ENCODE data around the gene MLC1. TPM values are rescaled to one million over a fixed set of nuclear protein-coding genes. Genes with fewer than 3 reads are reported as not detected.

MLC1 gene
- total and polyA plus RNA-seq, 2 donors: 0.48 to 2.4 TPM

- no peak overlapping the region for H3K4me3 ChIP-seq (ENCODE audit: low read length in 2 of 2)
- peaks cover 0 to 3% of the 10 kb centered on the region in 2 donors for H3K9me3 ChIP-seq (ENCODE audit: control insufficient read depth in 2 of 2, insufficient read depth in 1 of 2, low read length in 1 of 2)
- peaks cover 21 to 41% of the 10 kb centered on the region in 2 donors for H3K27me3 ChIP-seq (ENCODE audit: control insufficient read depth in 2 of 2, insufficient read depth in 1 of 2, low read length in 1 of 2)
- DNase-seq (ENCODE audit: low read depth in 6 of 9, low spot score in 9 of 9): no peak
- 97% methylated on average over 19 of the region's 19 CpGs for WGBS
- H3K27ac ChIP-seq (ENCODE audit: low read depth in 1 of 2, low read length in 1 of 2): no peak overlapping the region
- H3K4me1 ChIP-seq (ENCODE audit: control insufficient read depth in 2 of 2, insufficient read depth in 2 of 2, low read length in 2 of 2): no peaks in the 10 kb centered on the region
- H3K36me3 ChIP-seq (ENCODE audit: control insufficient read depth in 2 of 2, insufficient read depth in 2 of 2, low read length in 1 of 2): no peaks in the 10 kb centered on the region
These were observed 22.6 kb downstream of the MLC1 start for GRCh38 chr22:50062509-50063135.

DNA sequence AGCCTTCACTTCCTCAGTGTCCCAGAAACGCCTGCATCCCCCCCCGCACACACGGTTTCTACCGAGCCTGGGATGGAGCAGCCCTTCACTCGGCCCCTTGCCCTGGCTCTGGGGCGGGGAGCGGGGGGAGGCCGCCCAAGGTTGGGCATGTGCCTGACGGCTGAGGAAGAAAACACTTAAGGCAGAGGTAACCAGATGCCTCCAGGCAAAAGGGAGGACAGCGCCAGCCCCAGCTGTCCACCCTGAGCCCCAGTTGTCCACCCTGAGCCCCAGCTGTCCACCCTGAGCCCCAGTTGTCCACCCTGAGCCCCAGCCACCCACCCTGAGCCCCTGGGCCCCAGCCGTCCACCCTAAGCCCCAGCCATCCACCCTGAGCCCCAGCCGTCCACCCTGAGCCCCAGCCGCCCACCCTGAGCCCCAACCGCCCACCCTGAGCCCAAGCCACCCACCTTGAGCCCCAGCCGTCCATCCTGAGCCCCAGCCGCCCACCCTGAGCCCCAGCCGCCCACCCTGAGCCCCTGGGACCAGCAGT lies 23.3 kb downstream of the MLC1 start:
- no peaks in the 10 kb centered on the region for H3K4me1 ChIP-seq (ENCODE audit: control insufficient read depth in 2 of 2, insufficient read depth in 2 of 2, low read length in 2 of 2)
- H3K36me3 ChIP-seq (ENCODE audit: control insufficient read depth in 2 of 2, insufficient read depth in 2 of 2, low read length in 1 of 2): no peaks in the 10 kb centered on the region
- no peak overlapping the region for H3K27ac ChIP-seq (ENCODE audit: low read depth in 1 of 2, low read length in 1 of 2)
- no peak overlapping the region for H3K4me3 ChIP-seq (ENCODE audit: low read length in 2 of 2)
- peaks cover 0 to 3% of the 10 kb centered on the region in 2 donors for H3K9me3 ChIP-seq (ENCODE audit: control insufficient read depth in 2 of 2, insufficient read depth in 1 of 2, low read length in 1 of 2)
- peaks cover 21 to 48% of the 10 kb centered on the region in 2 donors for H3K27me3 ChIP-seq (ENCODE audit: control insufficient read depth in 2 of 2, insufficient read depth in 1 of 2, low read length in 1 of 2)
- 62% methylated on average over 17 of the region's 17 CpGs for WGBS
- DNase-seq (ENCODE audit: low read depth in 6 of 9, low spot score in 9 of 9): no peak

DNA sequence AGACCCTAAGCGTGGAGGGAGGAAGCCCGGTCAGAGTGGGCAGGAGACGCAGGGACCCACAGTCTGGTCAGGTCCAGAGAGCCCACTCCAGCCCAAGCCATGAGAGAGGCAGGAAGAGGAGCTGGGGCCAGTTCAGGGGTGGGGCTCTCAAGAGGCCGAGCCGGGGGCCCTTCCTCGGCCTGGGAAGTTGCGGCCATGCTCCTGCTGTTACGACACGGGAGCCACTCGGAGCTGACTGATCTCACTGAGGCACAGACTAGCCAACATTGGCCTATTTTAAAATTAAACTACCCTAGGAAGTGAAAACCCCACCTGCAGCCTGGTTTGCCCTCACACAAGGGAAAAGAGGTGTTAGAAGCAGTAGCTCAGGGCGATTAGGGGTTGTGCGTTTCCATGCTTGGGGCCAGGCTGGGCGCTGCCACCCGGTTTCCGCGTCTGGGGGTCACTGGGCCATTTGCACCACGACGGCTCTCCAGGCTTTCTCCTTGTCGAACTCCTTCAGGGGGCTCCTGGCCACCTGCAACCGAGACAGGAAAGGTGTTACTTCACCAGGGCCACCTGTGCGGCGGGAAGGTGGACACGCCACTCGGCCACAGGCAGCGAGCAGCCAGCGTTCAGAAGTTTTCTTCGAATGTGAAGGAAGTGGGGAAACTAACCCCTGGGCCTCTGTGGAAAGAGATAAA lies 23.9 kb downstream of the MLC1 start:
- Histone ChIP-seq H3K36me3 (ENCODE audit: control insufficient read depth in 2 of 2, insufficient read depth in 2 of 2, low read length in 1 of 2) (no peaks in the 10 kb centered on the region), H3K27ac (ENCODE audit: low read depth in 1 of 2, low read length in 1 of 2) (no peak overlapping the region), H3K9me3 (ENCODE audit: control insufficient read depth in 2 of 2, insufficient read depth in 1 of 2, low read length in 1 of 2) (peaks cover 0 to 3% of the 10 kb centered on the region in 2 donors), H3K4me1 (ENCODE audit: control insufficient read depth in 2 of 2, insufficient read depth in 2 of 2, low read length in 2 of 2) (no peaks in the 10 kb centered on the region), H3K4me3 (ENCODE audit: low read length in 2 of 2) (no peak overlapping the region), H3K27me3 (ENCODE audit: control insufficient read depth in 2 of 2, insufficient read depth in 1 of 2, low read length in 1 of 2) (peaks cover 27 to 54% of the 10 kb centered on the region in 2 donors)
- DNase-seq (ENCODE audit: low read depth in 6 of 9, low spot score in 9 of 9): no peak
- WGBS: 60% methylated on average over 27 of the region's 27 CpGs

GRCh38 chr22:50060441-50061140 lies 24.6 kb downstream of the MLC1 start:
- H3K9me3 ChIP-seq (ENCODE audit: control insufficient read depth in 2 of 2, insufficient read depth in 1 of 2, low read length in 1 of 2): peaks cover 0 to 3% of the 10 kb centered on the region in 2 donors
- 88% methylated on average over 28 of the region's 28 CpGs for WGBS
- no peak for DNase-seq (ENCODE audit: low read depth in 6 of 9, low spot score in 9 of 9)
- H3K36me3 ChIP-seq (ENCODE audit: control insufficient read depth in 2 of 2, insufficient read depth in 2 of 2, low read length in 1 of 2): no peaks in the 10 kb centered on the region
- no peaks in the 10 kb centered on the region for H3K4me1 ChIP-seq (ENCODE audit: control insufficient read depth in 2 of 2, insufficient read depth in 2 of 2, low read length in 2 of 2)
- H3K27me3 ChIP-seq (ENCODE audit: control insufficient read depth in 2 of 2, insufficient read depth in 1 of 2, low read length in 1 of 2): peaks cover 28 to 57% of the 10 kb centered on the region in 2 donors
- no peak overlapping the region for H3K4me3 ChIP-seq (ENCODE audit: low read length in 2 of 2)
- no peak overlapping the region for H3K27ac ChIP-seq (ENCODE audit: low read depth in 1 of 2, low read length in 1 of 2)

DNA sequence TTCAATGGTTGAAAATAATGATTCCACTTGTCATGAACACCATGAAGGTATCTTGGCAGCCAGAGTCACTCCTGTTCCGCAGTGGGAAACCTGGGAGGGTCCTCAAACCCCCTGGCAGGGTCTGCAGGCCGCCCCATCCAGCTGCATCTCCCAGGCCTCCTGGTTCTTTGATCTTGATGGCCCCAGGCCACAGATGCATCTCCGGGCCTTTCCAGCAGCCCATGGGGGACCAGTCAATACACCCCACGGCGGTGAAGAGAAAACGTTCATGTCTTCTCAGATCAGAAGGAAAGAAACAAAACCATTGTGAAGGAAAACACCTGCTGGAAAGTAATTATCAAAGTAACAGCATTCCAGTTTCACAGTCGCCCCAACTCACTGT lies 25.4 kb downstream of the MLC1 start:
- H3K27ac ChIP-seq (ENCODE audit: low read depth in 1 of 2, low read length in 1 of 2): no peak overlapping the region
- 94% methylated on average over 7 of the region's 7 CpGs for WGBS
- H3K4me1 ChIP-seq (ENCODE audit: control insufficient read depth in 2 of 2, insufficient read depth in 2 of 2, low read length in 2 of 2): no peaks in the 10 kb centered on the region
- no peak overlapping the region for H3K4me3 ChIP-seq (ENCODE audit: low read length in 2 of 2)
- H3K27me3 ChIP-seq (ENCODE audit: control insufficient read depth in 2 of 2, insufficient read depth in 1 of 2, low read length in 1 of 2): peaks cover 28 to 57% of the 10 kb centered on the region in 2 donors
- H3K36me3 ChIP-seq (ENCODE audit: control insufficient read depth in 2 of 2, insufficient read depth in 2 of 2, low read length in 1 of 2): no peaks in the 10 kb centered on the region
- DNase-seq (ENCODE audit: low read depth in 6 of 9, low spot score in 9 of 9): no peak
- peaks cover 0 to 3% of the 10 kb centered on the region in 2 donors for H3K9me3 ChIP-seq (ENCODE audit: control insufficient read depth in 2 of 2, insufficient read depth in 1 of 2, low read length in 1 of 2)

DNA sequence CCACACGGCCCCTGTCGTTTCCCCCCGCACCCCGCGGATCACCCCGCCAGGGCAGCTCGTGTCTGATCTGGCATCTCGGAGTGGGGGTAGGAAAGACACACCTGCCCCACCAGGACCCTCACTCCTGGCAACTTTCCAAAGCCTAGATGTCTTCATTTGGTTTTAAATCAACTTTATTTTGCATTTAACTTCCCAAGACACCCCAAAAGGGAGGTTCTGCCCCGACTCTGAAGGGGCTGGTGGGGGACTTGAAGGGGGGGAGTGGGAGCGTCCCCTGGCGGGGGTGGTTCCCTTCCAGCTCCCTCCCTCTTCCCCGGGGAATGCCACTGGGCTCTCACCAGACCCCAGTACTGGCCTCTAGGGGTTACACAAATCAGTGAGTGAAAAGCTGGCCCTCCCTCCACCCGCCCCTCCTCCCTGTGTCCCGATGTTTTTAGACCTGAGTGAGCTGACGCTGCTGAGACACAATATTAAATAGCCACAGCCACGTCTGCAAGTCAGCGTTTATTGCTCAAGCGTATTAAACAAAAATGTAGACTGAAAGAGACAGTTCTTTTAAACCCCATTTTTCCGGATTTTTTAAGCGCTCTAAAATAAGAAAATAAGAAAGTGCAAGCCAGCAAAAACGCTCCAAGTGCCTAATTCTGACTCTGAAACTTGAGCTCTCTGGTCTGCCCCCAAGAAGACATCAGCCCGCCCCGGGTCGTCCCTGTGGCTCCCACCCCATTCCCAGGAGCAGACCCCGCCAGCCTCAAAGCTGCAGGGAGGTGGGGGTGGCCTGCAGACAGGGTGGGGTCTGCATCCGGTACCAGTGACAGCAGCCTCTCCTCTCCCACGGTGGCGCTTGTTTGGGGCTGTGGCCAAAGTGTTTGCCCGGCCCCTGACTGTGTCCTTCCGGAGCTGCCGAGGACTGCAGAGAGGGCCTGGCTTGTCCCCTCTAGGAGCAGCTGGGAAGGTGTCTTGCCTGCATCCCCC lies 26.0 kb downstream of the MLC1 start:
- no peaks in the 10 kb centered on the region for H3K36me3 ChIP-seq (ENCODE audit: control insufficient read depth in 2 of 2, insufficient read depth in 2 of 2, low read length in 1 of 2)
- WGBS: 56% methylated on average over 31 of the region's 31 CpGs
- peaks cover 28 to 57% of the 10 kb centered on the region in 2 donors for H3K27me3 ChIP-seq (ENCODE audit: control insufficient read depth in 2 of 2, insufficient read depth in 1 of 2, low read length in 1 of 2)
- no peak overlapping the region for H3K27ac ChIP-seq (ENCODE audit: low read depth in 1 of 2, low read length in 1 of 2)
- no peaks in the 10 kb centered on the region for H3K4me1 ChIP-seq (ENCODE audit: control insufficient read depth in 2 of 2, insufficient read depth in 2 of 2, low read length in 2 of 2)
- peaks cover 0 to 3% of the 10 kb centered on the region in 2 donors for H3K9me3 ChIP-seq (ENCODE audit: control insufficient read depth in 2 of 2, insufficient read depth in 1 of 2, low read length in 1 of 2)
- no peak overlapping the region for H3K4me3 ChIP-seq (ENCODE audit: low read length in 2 of 2)
- no peak for DNase-seq (ENCODE audit: low read depth in 6 of 9, low spot score in 9 of 9)

DNA sequence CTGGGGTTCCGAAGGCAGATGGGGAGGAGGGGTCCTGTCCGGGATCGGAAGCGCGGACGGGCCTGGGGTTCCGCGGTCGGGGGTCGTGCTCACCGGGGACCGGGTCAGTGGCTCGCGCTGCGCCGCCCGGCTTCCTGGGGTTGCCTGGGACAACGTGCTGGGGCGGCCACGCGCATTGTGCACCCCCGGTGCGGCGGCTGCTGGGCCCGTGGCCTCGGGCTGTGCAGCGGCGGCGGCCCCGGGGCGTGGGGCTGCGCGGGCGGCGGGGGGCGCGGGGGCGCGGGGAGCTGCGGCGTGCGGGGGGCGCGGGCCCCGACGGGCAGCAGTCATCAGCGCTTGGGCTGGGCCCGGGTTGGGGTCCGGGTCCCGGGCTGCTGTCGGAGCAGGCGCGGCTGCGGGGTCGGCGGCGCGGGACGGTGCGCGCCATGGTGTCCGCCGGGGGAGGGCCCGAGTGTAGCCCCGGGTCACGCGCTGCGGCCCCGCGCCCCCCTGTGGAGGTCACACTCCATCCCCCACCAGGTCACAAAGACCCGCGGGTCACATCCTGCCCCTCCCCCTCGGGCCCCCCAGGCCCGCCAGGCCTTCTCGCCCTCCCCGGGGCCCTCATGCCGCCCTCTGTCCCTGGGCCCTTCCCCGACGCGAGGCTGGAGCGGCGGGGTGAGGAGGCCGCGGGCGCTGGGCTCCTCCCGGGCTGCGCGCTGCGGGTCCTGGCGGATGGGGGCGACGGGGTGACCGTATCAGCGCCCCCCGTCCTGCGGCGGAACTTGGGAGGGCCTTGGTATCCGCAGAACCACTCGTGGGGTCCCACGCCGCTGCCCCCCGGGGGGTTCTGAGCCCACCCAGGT lies 26.9 kb downstream of the MLC1 start, which contains the start of gene TTLL8:
TTLL8 (minus strand) TSS at position 238 of the 845 bp plus-strand sequence.
- no peak within 1 kb of the TSS for H3K27ac ChIP-seq (ENCODE audit: low read depth in 1 of 2, low read length in 1 of 2)
- peaks cover 0 to 3% of the 10 kb centered on the region in 2 donors for H3K9me3 ChIP-seq (ENCODE audit: control insufficient read depth in 2 of 2, insufficient read depth in 1 of 2, low read length in 1 of 2)
- H3K4me3 ChIP-seq (ENCODE audit: low read length in 2 of 2): no peak within 1 kb of the TSS
- no peak for DNase-seq (ENCODE audit: low read depth in 6 of 9, low spot score in 9 of 9)
- no peaks in the 10 kb centered on the region for H3K36me3 ChIP-seq (ENCODE audit: control insufficient read depth in 2 of 2, insufficient read depth in 2 of 2, low read length in 1 of 2)
- H3K4me1 ChIP-seq (ENCODE audit: control insufficient read depth in 2 of 2, insufficient read depth in 2 of 2, low read length in 2 of 2): no peaks in the 10 kb centered on the region
- 17% methylated on average over 102 of the region's 102 CpGs for WGBS
- H3K27me3 ChIP-seq (ENCODE audit: control insufficient read depth in 2 of 2, insufficient read depth in 1 of 2, low read length in 1 of 2): peaks cover 28 to 57% of the 10 kb centered on the region in 2 donors

Measured in thymus (tissue), 11 donors.